ENCODE data around the gene OSBPL7. TPM values are rescaled to one million over a fixed set of nuclear protein-coding genes. Genes with fewer than 3 reads are reported as not detected.
A peak's percentile ranks its signal among the peaks of the same experiment; 100 is the strongest.

OSBPL7 gene
- total and polyA plus RNA-seq, 3 donors from 2014 or later = 2.1 to 7.3 (median 2.5) TPM

GRCh38 chr17:47848198-47848513 lies 26.6 kb upstream of the OSBPL7 start:
- Histone ChIP-seq H3K36me3 (ENCODE audit: low read depth, missing control alignments) (no peaks in the 10 kb centered on the region), H3K4me1 (peaks cover 13% of the 10 kb centered on the region), H3K9me3 (no peaks in the 10 kb centered on the region), H3K27me3 (no peaks in the 10 kb centered on the region), H3K4me3 (peak overlapping the region; percentile 29 to 32), H3K27ac (no peak overlapping the region)
- intact Hi-C loops (cut with DNase I; ENCODE audit: low total_unique reads) = no loop called here
- no peak for DNase-seq
- TF ChIP-seq POLR2A (IDR thresholded peaks at IDR 0.05) (no peak), CTCF (IDR thresholded peaks at IDR 0.05) (no peak)
- 43 to 65% methylated on average over 20 to 23 of the region's 23 CpGs for WGBS, 2 donors

DNA sequence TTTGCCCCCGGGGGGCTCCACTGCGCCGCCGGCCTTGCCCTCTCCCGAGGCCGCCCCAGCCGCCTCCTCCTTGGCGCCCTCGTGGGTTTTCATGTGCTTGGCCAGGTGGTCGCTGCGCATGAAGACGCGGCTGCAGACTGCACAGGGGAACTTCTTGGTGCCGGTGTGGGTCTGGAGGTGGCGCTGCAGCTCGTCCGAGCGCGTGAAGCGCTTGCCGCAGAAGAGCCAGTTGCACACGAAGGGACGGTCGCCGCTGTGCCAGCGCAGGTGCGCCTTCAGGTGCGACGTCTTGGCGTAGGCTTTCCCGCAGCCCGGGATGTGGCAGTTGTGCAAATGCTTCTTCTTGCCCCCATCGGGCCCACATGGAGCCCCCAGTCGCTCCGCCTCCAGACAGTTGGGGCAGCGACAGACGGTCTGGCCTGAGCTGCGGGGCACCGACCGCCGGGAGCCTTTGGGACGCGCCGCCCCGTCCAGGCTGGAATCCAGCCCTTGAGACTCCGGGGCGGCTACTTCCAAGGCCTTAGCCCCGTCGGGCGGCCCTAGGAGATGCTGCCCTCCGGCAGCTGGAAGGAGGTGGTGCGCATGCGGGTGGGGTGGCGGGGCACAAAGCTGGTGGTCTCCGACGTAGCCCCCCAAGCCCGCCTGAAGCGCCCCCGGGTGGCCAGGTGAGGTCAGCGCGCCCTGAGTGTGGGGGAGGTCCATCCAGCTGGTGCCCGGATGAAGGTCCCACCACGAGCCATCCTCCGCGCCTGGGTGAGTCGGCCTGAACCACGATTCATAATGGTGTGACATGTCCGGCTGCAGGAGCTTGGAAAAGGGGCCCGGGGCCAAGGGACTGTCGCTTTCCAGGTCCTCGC lies 26.0 kb upstream of the OSBPL7 start:
- H3K4me1 ChIP-seq = peaks cover 13% of the 10 kb centered on the region
- 20 to 40% methylated on average over 6 to 71 of the region's 71 CpGs for WGBS, 2 donors
- intact Hi-C loops (cut with DNase I; ENCODE audit: low total_unique reads) = no loop called here
- H3K27ac ChIP-seq = no peak overlapping the region
- DNase-seq = peak; percentile 50
- no peaks in the 10 kb centered on the region for H3K9me3 ChIP-seq
- H3K27me3 ChIP-seq = no peaks in the 10 kb centered on the region
- no peaks in the 10 kb centered on the region for H3K36me3 ChIP-seq (ENCODE audit: low read depth, missing control alignments)
- TF ChIP-seq CTCF (IDR thresholded peaks at IDR 0.05) (peak in 1 of 3 experiments; percentile 10), POLR2A (IDR thresholded peaks at IDR 0.05) (no peak)
- H3K4me3 ChIP-seq = peak overlapping the region; percentile 29 to 32

DNA sequence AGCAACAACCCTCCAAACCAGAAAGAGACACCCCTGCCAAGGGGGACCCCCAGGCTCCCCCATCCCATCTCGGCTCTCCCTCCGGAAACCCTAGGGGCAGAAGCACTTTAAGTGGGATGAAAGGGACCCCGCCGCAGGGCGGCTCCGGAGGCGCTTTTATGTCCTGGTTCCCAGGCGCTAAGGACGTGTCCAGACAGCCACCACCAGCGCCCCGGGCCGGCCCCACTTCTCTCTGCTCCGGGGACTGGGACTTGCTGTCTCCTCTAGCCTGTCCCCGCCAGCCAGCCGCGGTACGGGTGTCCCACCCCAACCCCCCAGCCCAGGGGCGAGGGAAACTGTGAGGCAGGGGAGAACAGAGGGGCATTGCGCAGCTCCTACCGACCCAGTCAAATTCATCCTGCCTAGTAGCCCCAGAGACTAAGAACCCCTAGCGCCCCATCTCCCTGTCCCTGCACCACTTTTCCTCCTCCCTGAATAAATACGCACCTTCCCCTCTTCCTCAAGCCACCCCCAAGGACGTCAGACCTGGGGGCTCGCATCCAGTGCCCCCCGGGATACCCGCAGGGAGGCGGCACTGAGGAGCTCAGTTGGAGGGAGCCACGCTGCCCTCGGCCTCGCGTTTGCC lies 25.2 kb upstream of the OSBPL7 start:
- H3K27ac ChIP-seq = no peak overlapping the region
- no peaks in the 10 kb centered on the region for H3K36me3 ChIP-seq (ENCODE audit: low read depth, missing control alignments)
- no peaks in the 10 kb centered on the region for H3K9me3 ChIP-seq
- no peak for DNase-seq
- peaks cover 11% of the 10 kb centered on the region for H3K4me1 ChIP-seq
- intact Hi-C loops (cut with DNase I; ENCODE audit: low total_unique reads) = no loop called here
- WGBS, 2 donors = 25 to 35% methylated on average over 29 to 31 of the region's 31 CpGs
- TF ChIP-seq CTCF (IDR thresholded peaks at IDR 0.05) (no peak), POLR2A (IDR thresholded peaks at IDR 0.05) (no peak)
- H3K4me3 ChIP-seq = peak overlapping the region in 1 of 2 donors; percentile 32
- H3K27me3 ChIP-seq = no peaks in the 10 kb centered on the region

GRCh38 chr17:47845716-47846075 lies 24.1 kb upstream of the OSBPL7 start:
- intact Hi-C loops (cut with DNase I; ENCODE audit: low total_unique reads) = no loop called here
- Histone ChIP-seq H3K27me3 (no peaks in the 10 kb centered on the region), H3K36me3 (ENCODE audit: low read depth, missing control alignments) (no peaks in the 10 kb centered on the region), H3K4me3 (no peak overlapping the region), H3K4me1 (peaks cover 10% of the 10 kb centered on the region), H3K9me3 (no peaks in the 10 kb centered on the region), H3K27ac (no peak overlapping the region)
- DNase-seq = no peak
- TF ChIP-seq POLR2A (IDR thresholded peaks at IDR 0.05) = no peak
- TF ChIP-seq CTCF (IDR thresholded peaks at IDR 0.05) = no peak
- WGBS, 2 donors = 84 to 91% methylated on average over 3 of the region's 3 CpGs
